GM19023 (cell line): ENCODE results near the gene COPE.

Experiments used
- ATAC-seq: cut with Tn5 transposase; IDR thresholded peaks from one replicate; pipeline ENCODE4 v1.9.1; 2021; ENCODE audit warnings: mild to moderate bottlenecking, moderate library complexity; ENCODE audit not compliant: unreplicated experiment

COPE gene

GRCh38 chr19:18895038-18895823 is 24.0 kb downstream of the COPE start:
- ATAC-seq, result no peak

DNA sequence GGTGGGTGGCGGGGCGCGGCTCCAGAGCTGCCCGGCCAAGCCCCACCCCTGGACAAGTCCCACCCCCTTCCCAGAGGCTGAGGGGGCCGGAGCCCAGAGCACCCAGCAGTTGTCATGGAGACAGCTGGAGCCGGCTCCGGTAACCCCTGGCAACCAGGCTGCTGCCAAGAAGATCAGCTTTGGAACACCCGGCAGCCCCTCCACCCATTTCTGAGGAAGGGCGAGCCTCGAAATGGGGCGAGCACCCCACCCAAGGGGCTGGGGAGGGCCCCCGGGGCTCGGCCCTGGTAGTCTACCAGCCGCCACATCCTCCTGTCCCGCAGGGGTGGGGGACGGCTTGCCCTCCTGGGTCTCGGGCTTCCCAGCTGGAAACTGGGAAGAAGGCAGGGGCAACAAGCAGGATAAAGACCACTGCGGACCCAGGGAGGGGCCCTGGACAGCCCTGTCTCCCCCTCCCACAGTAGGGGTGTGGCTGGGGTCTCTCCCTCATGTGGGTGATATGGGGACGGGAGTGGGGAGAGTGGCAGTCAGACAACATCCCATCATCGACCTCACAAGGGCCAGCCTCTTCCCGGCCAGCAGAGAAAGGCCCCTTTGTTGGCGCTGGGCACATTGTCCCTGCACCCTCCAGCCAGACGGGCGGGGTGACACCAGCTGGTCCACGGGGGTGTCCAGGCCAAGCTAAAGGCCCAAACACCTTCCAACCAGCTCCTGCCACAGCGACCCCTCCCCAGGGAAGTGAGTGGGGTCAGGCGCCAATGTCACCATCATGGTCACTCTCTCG is 24.7 kb downstream of the COPE start:
- ATAC-seq, result no peak

GRCh38 chr19:18893587-18894253 is 25.5 kb downstream of the COPE start:
- no peak for ATAC-seq

DNA sequence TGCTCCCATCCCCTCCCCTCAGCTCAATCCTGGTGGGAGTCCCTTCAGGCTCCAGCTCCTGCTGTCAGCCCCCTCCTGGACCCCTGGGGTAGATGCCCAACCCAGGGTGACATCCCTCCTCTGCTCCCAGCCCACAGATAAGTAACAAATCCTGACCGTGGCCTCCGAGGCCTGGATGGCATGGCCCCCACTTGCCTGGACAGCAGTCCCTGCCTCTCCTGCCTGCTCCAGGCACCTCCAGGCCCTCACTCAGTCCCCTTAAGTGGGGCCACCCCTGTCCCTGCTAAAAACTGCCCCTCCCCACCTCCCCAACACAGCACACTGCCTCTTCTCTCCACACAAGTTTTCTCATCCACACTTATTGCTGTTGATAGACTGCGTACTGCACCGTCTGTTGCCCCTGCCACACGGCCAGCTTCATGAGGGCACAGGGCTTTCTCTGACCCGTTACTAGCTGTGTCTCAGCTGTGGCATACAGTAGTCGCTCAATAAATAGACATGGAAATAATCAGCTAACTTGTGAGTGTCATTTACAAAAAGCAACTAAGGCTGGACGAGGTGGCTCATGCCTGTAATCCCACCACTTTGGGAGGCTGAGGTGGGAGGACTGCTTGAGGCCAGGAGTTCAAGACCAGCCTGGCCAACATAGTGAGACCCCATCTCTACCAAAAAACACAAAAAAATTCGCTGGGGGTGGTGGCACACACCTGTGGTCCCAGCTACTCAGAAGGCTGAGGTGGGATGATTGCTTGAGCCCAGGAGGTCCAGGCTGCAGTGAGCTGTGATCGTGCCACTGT is 29.0 kb downstream of the COPE start:
- ATAC-seq, result no peak

GRCh38 chr19:18886972-18887371 is 32.2 kb downstream of the COPE start:
- no peak for ATAC-seq

DNA sequence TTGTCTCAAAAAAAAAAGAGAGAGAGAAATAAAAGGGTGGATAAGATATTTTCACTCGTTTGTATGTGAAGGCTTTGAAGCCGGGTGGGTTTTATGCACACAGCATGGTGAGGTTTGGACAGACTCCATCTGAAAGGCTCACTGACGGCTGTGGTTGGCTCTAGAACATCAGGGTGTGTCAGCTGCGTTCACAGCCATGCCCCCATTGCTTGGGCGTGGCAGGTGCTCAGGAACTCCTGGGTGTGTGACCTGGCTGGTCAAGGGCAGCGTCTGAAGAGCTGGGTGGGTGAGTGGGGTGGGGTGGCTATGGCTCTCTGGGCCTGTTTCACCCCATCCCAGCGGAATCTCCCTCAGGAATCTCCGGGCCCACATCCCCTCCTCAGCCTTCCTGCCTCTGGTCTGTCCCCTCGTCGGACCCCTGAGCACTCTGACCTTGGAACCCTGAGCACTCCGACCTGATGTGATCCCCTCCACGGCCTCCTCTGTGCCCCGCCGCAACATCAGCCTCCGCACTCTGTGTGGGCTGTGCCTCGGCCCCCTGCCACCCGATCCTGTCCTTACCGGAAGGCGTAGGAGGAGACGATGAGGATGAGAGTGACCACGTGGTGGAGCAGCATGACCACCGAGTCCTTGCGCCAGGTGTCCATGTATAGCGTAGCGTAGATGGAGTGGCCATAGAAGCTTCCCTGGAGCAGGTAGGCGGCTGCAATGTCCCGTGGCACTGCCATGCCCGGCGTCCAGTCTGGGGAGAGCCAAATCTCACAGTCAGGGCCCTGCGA is 35.5 kb downstream of the COPE start:
- no peak for ATAC-seq

GRCh38 chr19:18881491-18881890 is 37.7 kb downstream of the COPE start:
- no peak for ATAC-seq

- ATAC-seq, result no peak
Measured at GRCh38 chr19:18879579-18880373, 39.4 kb downstream of the COPE start.

GRCh38 chr19:18878858-18879578 is 40.2 kb downstream of the COPE start:
- ATAC-seq, result no peak

DNA sequence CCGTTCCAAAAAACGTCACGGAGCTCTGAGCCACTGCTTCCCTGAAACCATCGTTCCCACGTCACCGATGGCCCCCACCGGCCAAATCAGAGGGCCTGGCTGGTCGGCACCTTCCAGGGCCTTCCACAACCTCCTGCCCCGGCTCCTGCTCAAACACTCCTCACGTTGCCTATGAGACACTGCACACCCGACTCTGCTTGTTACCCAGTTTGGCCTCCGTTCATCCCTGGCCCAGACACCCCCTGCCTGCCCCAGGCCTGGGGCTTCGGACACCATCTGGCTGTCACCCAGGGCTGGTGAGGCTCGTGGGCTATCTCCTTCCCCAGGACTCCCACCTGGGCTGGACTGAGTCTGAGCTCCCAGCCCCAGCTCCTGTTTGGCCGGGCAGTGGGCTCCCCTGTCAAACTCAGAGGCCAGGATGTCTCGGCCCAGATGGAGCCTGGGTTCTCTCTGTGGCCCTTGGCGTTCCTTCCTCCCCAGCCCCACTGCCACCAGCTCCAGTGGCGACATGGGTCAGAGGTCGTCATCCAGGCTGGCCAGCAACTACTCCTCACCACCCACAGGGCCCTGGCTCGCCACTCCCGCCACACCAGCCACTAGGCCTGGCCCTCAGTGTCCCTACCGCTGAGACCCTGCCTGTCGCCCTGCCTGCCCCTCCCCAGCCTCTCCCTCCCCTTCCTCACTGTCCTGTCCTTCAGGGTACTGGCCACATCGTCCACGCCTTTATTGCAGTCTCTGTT is 41.0 kb downstream of the COPE start:
- ATAC-seq, result no peak

DNA sequence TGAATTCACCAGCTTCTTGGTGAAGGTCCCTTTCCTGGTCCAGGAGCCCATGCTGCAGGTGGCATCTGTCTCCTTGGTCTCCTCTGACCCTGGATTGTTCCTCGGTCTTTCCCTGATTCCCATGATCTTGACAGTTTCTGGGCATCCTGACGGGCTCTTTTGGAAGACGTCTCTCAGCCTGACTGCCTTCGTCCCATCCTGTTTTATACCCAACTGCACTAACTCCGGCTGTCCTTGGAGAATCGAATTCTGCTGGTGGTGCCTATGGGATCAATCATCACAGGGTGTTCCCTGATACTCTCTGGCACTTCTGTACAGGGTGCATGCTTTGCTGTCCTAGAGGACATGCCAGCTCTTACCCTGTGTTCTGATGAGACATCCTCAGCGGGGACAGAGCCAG is 42.3 kb downstream of the COPE start:
- ATAC-seq, result no peak

GRCh38 chr19:18875726-18876125 is 43.5 kb downstream of the COPE start:
- no peak for ATAC-seq

- ATAC-seq, result no peak
Measured at GRCh38 chr19:18871543-18871942, 47.6 kb downstream of the COPE start.

GRCh38 chr19:18870531-18871172 is 48.5 kb downstream of the COPE start:
- ATAC-seq, result no peak

DNA sequence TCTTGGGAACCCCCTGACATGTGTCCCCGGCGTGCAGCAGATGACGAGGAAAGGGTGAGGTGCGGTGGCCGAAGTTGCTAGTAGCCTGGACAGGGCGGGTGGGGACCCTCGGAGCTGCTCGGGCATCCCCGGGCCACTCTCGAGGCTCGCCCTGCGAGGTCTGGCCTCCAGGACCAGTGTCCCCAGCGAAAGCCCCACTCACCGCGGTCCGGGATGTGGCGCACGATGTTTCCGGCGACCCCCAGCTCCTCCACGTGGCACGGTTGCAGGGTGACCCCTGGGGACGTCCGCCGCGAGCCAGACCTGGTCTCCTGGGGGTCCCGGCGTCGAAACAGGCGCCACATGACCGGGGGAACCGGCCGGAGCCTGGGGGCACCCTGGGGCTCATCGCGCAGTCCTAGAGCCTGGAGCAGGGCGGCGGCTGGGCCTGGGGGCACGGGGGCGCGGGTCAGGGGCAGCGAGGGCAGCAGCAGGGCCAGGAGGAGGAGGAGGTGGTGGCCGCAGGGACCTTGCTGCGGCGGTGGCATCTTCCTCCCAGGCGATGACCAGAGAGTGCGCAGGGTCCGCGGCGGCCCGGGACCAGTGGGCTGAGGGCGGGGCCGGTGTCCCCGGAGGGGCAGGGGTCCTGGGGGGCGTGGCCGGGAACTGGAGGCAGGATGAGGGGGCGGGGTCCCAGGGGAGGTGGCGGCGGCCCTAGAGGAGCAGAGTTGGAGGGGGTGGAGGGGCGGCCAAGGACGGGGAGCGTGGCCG is 49.2 kb downstream of the COPE start:
- no peak for ATAC-seq

DNA sequence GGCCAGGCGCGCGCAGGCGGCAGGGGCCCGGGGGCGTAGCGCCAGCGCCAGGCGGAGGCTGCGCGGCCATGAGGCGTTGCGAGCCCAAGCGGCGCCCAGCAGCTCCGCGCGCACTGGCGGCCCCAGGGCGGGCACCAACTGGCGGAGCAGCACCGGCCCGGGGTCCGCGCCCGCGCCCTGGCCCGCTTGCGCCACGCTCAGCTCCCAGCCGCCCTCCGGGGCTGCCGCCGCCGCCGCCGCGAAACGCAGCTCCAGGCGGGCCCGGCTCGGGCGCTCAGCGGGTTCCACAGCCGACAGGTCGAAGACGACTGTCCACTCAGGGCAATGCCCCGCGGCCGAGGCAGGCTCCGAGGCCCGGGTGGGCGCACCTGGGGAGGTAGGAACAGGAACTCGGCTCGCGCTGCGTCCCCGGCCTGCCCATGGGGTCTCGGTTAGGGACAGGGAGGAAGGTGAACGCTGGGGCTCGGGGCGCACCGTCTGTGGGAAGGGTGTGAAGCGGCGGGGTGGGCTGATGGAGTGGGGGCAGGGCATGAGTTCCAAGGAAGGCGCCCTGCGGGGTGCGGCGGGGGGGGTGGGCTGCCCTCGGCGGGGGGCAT is 50.1 kb downstream of the COPE start:
- no peak for ATAC-seq
